Measurements from ENCODE around the gene CD247.

The CD247 gene

GRCh38 chr1:167439301-167439988 lies 78.9 kb downstream of the CD247 start:
- DNase-seq (ENCODE audit: low read depth), result no peak

DNA sequence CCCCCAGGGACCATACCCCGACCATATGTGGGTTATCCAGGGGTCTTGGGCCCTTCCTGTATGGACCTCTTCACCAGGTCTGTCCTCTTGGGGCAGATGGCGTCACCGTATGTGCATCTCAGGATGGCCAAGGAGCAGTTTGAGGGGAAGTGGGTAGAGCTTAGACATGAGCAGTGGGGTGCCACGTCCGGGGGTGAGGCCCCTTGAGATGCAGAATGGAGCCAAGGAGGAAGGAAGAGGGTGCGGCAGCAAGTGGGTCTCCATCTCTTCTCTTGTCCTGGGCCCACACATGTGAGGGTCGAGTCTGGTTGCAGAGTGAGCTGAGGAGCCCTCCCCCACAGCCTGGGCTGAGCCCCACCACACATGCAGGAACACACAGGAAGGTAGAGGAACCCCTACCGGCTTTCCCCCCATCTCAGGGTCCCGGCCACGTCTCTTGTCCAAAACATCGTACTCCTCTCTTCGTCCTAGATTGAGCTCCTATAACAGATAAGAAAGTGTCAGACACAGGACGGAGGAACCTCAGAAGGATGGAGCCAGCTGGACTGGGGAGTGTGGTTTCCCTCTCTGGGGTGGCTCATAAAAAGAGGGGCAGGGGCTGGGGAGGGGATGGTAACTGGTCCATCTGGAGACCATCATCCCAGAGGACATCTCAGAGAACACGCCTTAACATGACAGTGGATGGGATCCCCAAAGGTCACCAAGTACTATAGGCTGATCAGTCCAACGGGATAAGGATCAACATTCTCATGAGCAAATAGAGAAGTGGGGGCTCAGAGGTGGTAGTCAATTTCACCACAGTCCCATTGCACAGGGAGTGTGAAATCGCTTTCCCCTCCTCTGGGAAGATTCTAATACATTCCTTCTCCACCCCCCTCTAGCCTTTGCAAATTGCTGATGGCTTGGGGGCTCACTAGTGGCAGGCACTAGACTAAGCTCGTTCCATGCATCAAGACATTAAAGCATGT lies 79.9 kb downstream of the CD247 start:
- no peak for DNase-seq (ENCODE audit: low read depth)

- DNase-seq (ENCODE audit: low read depth), result no peak
These were observed 82.8 kb downstream of the CD247 start for GRCh38 chr1:167435484-167435883.

GRCh38 chr1:167434306-167434705 lies 84.0 kb downstream of the CD247 start:
- no peak for DNase-seq (ENCODE audit: low read depth)

- DNase-seq (ENCODE audit: low read depth), result no peak
These were observed 84.4 kb downstream of the CD247 start for GRCh38 chr1:167433884-167434283.

GRCh38 chr1:167432780-167433179 lies 85.5 kb downstream of the CD247 start:
- no peak for DNase-seq (ENCODE audit: low read depth)

GRCh38 chr1:167431909-167432650 lies 86.2 kb downstream of the CD247 start:
- DNase-seq (ENCODE audit: low read depth), result no peak

DNA sequence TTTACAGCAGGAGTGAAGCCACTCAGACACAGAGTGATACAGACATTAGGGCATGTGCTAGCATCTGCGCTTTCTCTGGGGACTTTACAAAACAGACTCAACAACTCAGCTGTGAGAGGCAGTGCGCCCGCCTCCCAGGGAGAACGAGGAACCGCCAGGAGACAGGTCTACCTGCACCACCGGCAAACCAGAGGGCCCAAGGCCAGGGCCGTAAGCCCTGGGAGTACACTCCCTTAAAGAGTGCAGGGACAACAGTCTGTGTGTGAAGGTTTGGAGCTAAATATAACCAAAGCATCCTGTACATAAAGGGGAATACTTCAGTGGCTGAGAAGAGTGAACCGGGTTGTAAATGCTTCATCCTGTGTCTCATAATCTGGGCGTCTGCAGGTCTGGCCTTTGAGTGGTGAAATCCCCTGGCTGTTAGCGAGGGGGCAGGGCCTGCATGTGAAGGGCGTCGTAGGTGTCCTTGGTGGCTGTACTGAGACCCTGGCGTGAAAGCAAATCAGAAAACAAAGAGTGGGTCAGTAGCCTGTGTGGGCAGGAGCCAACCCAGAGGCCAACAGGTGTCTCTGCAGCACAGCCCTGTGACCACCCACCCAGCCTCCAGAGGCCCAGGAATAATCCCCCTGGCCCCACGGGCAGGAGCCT lies 86.9 kb downstream of the CD247 start:
- DNase-seq (ENCODE audit: low read depth), result no peak

DNA sequence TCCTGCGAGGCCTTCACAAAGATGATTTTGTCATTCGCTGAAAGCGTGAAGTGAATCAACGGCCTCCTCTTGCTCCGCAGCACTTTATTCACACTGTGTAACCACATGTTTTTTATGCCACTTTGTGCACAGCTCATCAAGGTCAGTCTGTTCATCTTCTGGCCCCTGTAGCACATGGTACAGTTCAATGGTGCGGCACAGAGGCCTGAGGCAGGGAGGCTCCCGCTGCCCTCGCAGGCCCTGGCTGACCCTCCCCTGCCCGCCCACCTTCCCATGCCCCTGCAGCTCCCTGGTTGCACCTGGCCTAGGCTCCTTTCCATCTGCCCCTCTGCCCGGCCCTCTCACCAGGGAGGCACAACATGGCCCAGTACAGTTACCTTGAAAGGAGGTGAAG lies 87.5 kb downstream of the CD247 start:
- DNase-seq (ENCODE audit: low read depth), result no peak

GRCh38 chr1:167430134-167430848 lies 88.0 kb downstream of the CD247 start:
- no peak for DNase-seq (ENCODE audit: low read depth)

GRCh38 chr1:167429612-167430011 lies 88.7 kb downstream of the CD247 start:
- no peak for DNase-seq (ENCODE audit: low read depth)

DNA sequence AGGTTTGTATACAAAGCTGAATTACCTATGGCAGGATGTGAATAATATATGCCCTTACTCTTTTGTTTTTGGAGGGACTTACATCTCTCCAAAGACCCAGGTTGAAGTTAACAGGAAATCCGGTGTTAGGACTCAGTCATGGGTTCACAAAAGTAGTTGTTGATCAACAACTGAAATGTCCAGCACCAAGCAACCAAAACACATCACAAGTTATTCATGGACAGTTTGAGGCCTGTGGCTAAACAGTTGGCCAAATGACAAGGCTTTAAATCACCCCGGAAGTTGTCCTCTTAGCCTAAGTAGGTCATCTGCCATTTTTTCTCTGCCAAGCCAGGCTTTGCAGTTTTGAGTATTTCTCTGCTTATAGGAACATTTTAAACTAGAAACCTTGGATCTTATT lies 89.9 kb downstream of the CD247 start:
- no peak for DNase-seq (ENCODE audit: low read depth)

DNA sequence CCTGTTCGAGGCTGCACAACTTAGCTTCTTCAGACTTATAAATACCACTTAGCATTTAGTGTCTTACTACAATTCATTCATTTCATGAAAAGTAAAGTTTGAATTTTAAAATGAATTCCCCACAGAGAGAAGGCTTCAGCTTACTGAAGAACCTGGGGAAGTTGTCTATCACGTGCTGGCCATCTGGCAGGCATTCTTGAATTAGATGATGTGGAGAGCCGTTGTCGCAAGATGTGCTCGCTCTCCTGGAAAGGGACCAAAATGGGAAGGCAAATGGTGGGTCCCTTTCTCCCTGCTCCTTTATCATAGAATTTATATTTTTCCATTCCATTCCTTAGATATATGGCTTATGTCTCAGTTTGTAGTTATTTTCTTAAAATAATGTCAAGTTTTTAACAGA lies 90.5 kb downstream of the CD247 start:
- no peak for DNase-seq (ENCODE audit: low read depth)

- DNase-seq (ENCODE audit: low read depth), result no peak
These were observed 91.6 kb downstream of the CD247 start for GRCh38 chr1:167426716-167427115.

DNA sequence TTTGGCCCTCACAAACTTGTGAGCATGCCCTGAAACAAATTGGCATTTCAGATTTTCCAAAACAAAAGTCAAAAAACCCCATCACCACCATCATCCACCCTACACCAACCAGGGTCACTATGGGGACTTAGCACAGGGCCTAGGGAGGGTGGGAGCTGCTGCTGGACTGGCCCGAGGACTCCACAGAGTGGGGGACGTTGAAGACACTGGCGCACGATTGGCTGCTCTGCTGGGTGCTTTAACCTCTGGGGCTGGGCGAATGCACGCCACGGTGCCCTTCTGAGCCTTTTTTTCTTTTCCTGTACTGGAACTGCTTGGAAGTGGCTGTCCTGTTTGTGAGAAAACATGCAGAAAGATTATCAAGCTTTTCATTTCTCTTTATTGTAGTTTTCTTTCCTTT lies 92.8 kb downstream of the CD247 start:
- no peak for DNase-seq (ENCODE audit: low read depth)

DNA sequence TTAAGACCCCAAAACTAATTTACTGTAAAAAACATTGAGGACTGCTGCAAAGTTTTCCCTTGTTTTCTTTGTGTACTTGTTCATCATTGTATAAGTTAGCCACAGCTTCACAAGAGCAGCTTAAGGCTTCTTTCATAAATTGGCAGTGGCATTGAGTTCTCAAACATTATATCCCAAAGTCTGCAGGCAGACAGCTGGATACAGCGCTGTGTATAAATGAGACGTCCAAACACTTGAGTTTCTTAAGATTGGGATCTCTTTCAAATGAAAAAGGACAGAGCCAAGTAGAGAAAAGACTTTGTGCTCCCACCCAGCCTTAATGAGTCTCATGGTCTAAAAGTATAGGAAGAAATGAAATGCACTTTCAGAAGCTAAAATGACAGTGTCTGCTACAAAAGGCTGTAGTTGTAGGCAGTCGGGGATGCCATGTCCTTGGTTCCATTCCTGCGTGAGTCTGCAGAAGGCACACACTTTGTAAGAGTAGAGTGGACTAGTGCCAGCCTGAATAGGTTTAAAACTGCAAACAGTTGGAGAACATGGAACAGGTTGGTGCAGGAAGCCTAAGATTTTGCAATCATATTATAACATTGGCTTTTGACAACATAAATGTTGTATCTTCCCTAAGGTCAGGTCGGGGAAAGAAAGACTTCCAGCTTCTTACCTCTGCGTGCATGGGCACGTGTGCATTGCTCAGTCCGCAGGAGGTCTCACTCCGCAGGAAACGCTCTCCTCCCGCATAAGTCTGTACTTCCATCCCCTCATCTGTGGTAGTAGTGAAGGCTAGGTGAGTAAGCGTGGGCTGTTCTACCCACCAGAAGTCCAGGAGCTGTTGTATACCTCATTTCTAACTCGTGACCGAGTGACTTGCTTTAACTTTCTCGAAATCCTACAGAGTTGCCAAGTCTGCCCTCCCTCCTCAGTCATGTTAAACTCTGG lies 94.4 kb downstream of the CD247 start:
- no peak for DNase-seq (ENCODE audit: low read depth)

- DNase-seq (ENCODE audit: low read depth), result no peak
These were observed 97.8 kb downstream of the CD247 start for GRCh38 chr1:167420510-167420909.

DNA sequence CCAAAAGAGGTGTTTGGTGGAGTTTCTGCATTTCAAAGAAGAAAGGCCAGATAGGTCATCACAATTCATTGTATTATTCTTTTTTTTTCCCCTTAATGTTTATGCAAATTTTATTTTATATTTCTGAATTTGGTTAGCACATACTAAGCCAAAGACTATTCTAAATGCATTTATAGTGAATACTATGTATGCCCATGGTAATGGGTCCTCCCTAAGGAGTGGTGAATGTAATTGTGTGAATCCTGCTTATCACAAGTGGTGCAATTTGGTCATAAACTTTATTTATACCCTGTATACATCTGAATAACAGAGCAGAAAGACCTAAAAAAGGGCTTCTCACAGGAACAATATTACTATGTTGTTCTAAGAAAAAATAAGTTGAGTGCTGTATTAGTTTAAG lies 99.1 kb downstream of the CD247 start:
- DNase-seq (ENCODE audit: low read depth), result no peak

DNA sequence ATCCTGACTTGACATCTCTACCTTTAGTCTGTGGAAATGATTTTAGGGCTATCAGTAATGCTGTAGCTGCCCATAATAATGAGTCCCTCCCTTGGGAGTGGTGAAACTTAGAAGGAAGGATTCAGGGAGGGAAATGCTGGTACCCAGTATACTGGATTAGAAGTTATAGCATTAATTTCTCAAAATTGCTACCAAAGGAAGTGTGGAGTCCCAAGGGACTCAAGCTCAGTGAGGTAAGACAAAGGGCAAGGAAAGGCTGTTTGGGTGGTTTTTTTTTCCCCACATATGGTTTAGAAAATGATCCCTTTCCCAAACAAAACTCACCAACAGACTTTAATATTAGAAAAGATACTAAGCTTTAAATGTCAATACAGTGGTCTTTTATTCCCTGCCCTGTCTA lies 99.9 kb downstream of the CD247 start:
- no peak for DNase-seq (ENCODE audit: low read depth)

- no peak for DNase-seq (ENCODE audit: low read depth)
These were observed 101.8 kb downstream of the CD247 start for GRCh38 chr1:167416506-167416905.
